H1 (cell line): Measurements from ENCODE around the gene MARCHF3. TPM values are rescaled to one million over a fixed set of nuclear protein-coding genes. Genes with fewer than 3 reads are reported as not detected.

Experiments used
- CTCF ChIA-PET: fragments of 300-600 bp; sonication (Branson Sonifier 250); formaldehyde crosslinking; loops from one replicate; lab custom pipeline; 2021; ENCODE audit not compliant: partially characterized antibody; lab: Charles Lee
- POLR2A ChIA-PET: fragments of 300-600 bp; sonication (Branson Sonifier 250); formaldehyde crosslinking; loops from one replicate; lab custom pipeline; 2021; ENCODE audit warnings: inconsistent platforms; ENCODE audit not compliant: partially characterized antibody; lab: Charles Lee
- DNase-seq, 2 experiments: peaks; one replicate each; pipeline versions ENCODE4 v3.0.0 to v3.0.0-alpha.2; 2010 to 2022; ENCODE audit warnings: low spot score in 2 of 2, low read depth in 1 of 2, mixed read lengths in 1 of 2
- FAIRE-seq: peaks from 2 replicates; lab custom pipeline; 2011; peaks lifted over from hg19 to GRCh38; lab: Jason Lieb, UNC
- H2AFZ ChIP-seq: 2 replicates; pipeline ENCODE4 v1.8.1; 2012; ENCODE audit warnings: low read length, inconsistent platforms
- H2AK5ac ChIP-seq: 2 replicates; pipeline ENCODE4 v1.6.1; 2013; ENCODE audit warnings: low read depth, low read length
- H2BK120ac ChIP-seq: replicated peaks from 2 replicates; pipeline ENCODE3; 2013; ENCODE audit warnings: low read depth, low read length, inconsistent platforms
- H2BK12ac ChIP-seq: 2 replicates; pipeline ENCODE4 v1.6.1; 2013; ENCODE audit warnings: low read depth, low read length
- H2BK15ac ChIP-seq: 2 replicates; pipeline ENCODE4 v1.6.1; 2013; ENCODE audit warnings: low read length
- H2BK20ac ChIP-seq: 2 replicates; pipeline ENCODE4 v1.6.1; 2013; ENCODE audit warnings: low read length
- H2BK5ac ChIP-seq: 2 replicates; pipeline ENCODE4 v1.6.1; 2013; ENCODE audit warnings: low read depth, low read length
- H3K14ac ChIP-seq: 2 replicates; pipeline ENCODE4 v1.6.1; 2013; ENCODE audit warnings: inconsistent platforms; ENCODE audit not compliant: insufficient read length
- H3K18ac ChIP-seq: 2 replicates; pipeline ENCODE4 v1.6.1; 2013; ENCODE audit warnings: low read length; ENCODE audit errors: extremely low read depth
- H3K23ac ChIP-seq: 2 replicates; pipeline ENCODE4 v1.6.1; 2013; ENCODE audit warnings: inconsistent platforms; ENCODE audit not compliant: insufficient read length
- H3K23me2 ChIP-seq: 2 replicates; pipeline ENCODE4 v1.6.1; 2013; ENCODE audit warnings: low read depth, low read length
- H3K27ac ChIP-seq: 2 replicates; pipeline ENCODE4 v1.6.1; 2011; ENCODE audit warnings: low read depth, low read length, inconsistent platforms
- H3K27me3 ChIP-seq, 4 experiments: replicated peaks in 1 of 4; 1 replicate in 1 of 4; 2 replicates in 3 of 4; pipeline versions ENCODE4 v1.6.1 to v1.8.1; 2011 to 2013; ENCODE audit warnings: low read length in 3 of 4, mild to moderate bottlenecking in 3 of 4, inconsistent platforms in 2 of 4, mixed read lengths in 2 of 4, moderate library complexity in 1 of 4; ENCODE audit not compliant: control insufficient read depth in 3 of 4, insufficient read depth in 3 of 4; ENCODE audit errors: extremely low read depth in 1 of 4
- H3K36me3 ChIP-seq, 4 experiments: 2 replicates each; pipeline versions ENCODE4 v1.6.1 to v1.8.1; 2011 to 2013; ENCODE audit warnings: mild to moderate bottlenecking in 4 of 4, low read length in 3 of 4, moderate library complexity in 2 of 4, control low read depth in 1 of 4, inconsistent platforms in 1 of 4; ENCODE audit not compliant: insufficient read depth in 4 of 4, control insufficient read depth in 2 of 4
- H3K4ac ChIP-seq: replicated peaks from 2 replicates; pipeline ENCODE3; 2013; ENCODE audit warnings: low read length, low read depth, mixed read lengths, inconsistent platforms; ENCODE audit not compliant: insufficient read length
- H3K4me1 ChIP-seq, 4 experiments: replicated peaks in 1 of 4; 1 replicate in 1 of 4; 2 replicates in 3 of 4; pipeline versions ENCODE4 v1.6.1 to v1.8.1; 2011 to 2013; ENCODE audit warnings: low read length in 3 of 4, inconsistent platforms in 2 of 4, mixed read lengths in 1 of 4; ENCODE audit not compliant: insufficient read depth in 4 of 4, control insufficient read depth in 3 of 4
- H3K4me2 ChIP-seq, 2 experiments: 2 replicates each; pipeline versions ENCODE4 v1.6.1 to v1.8.1; 2011 to 2013; ENCODE audit warnings: low read depth in 2 of 2, low read length in 2 of 2, control low read depth in 1 of 2, inconsistent platforms in 1 of 2, mild to moderate bottlenecking in 1 of 2; ENCODE audit not compliant: insufficient read depth in 1 of 2
- H3K4me3 ChIP-seq, 4 experiments: fragments of 200-600, 300-600 bp in 1 of 4; sonication (generic), shearing (Covaris generic), sonication (Bioruptor Twin) in 1 of 4; 2 replicates each; pipeline versions ENCODE4 v1.5.1 to v1.8.1; 2011 to 2016; ENCODE audit warnings: low read length in 4 of 4, low read depth in 3 of 4, control low read depth in 2 of 4, inconsistent platforms in 2 of 4, mild to moderate bottlenecking in 2 of 4, mixed read lengths in 1 of 4, moderate library complexity in 1 of 4; ENCODE audit not compliant: insufficient read depth in 2 of 4; ENCODE audit errors: extremely low read depth in 1 of 4
- H3K56ac ChIP-seq: replicated peaks from 2 replicates; pipeline ENCODE3; 2013; ENCODE audit warnings: low read depth, mild to moderate bottlenecking, mixed read lengths, low read length, inconsistent platforms; ENCODE audit not compliant: insufficient read length
- H3K79me1 ChIP-seq: 2 replicates; pipeline ENCODE4 v1.6.1; 2013; ENCODE audit warnings: low read depth, low read length, control low read depth
- H3K79me2 ChIP-seq, 2 experiments: 2 replicates each; pipeline versions ENCODE4 v1.6.1 to v1.8.1; 2012 to 2013; ENCODE audit warnings: low read length in 2 of 2, mild to moderate bottlenecking in 2 of 2, inconsistent platforms in 1 of 2; ENCODE audit not compliant: insufficient read depth in 2 of 2, control insufficient read depth in 1 of 2
- H3K9ac ChIP-seq, 4 experiments: replicated peaks in 1 of 4; 1 replicate in 1 of 4; 2 replicates in 3 of 4; pipeline versions ENCODE4 v1.6.1 to v1.8.1; 2011 to 2013; ENCODE audit warnings: low read depth in 3 of 4, low read length in 3 of 4, control low read depth in 2 of 4, mild to moderate bottlenecking in 2 of 4, moderate library complexity in 2 of 4, inconsistent platforms in 1 of 4; ENCODE audit errors: extremely low read depth in 1 of 4
- H3K9me3 ChIP-seq, 2 experiments: 2 replicates each; pipeline versions ENCODE4 v1.6.1 to v1.8.1; 2012 to 2013; ENCODE audit warnings: mild to moderate bottlenecking in 2 of 2, moderate library complexity in 2 of 2, control low read depth in 1 of 2, inconsistent platforms in 1 of 2, low read depth in 1 of 2, low read length in 1 of 2, mixed read lengths in 1 of 2; ENCODE audit not compliant: insufficient read depth in 2 of 2
- H4K20me1 ChIP-seq, 2 experiments: replicated peaks in 1 of 2; 2 replicates each; pipeline versions ENCODE3 to v1.8.1; 2011 to 2013; ENCODE audit warnings: inconsistent platforms in 2 of 2, low read length in 2 of 2, mild to moderate bottlenecking in 1 of 2; ENCODE audit not compliant: insufficient read depth in 2 of 2, control insufficient read depth in 1 of 2
- H4K5ac ChIP-seq: 2 replicates; pipeline ENCODE4 v1.6.1; 2013; ENCODE audit warnings: low read length, low read depth, mixed read lengths, inconsistent platforms; ENCODE audit not compliant: insufficient read length
- H4K8ac ChIP-seq: 2 replicates; pipeline ENCODE4 v1.8.0; 2013; ENCODE audit warnings: mild to moderate bottlenecking, moderate library complexity, low read length, inconsistent platforms; ENCODE audit not compliant: insufficient read depth; ENCODE audit errors: extremely low read depth
- H4K91ac ChIP-seq: replicated peaks from 2 replicates; pipeline ENCODE3; 2013; ENCODE audit warnings: low read length, mixed read lengths, inconsistent platforms; ENCODE audit not compliant: insufficient read length
- BCL11A ChIP-seq, 2 experiments: IDR thresholded peaks; one replicate each; pipeline ENCODE4 v1.6.1; 2011; ENCODE audit warnings: low read depth in 2 of 2, low read length in 2 of 2, mild to moderate bottlenecking in 2 of 2
- CBX5 ChIP-seq: fragments of 300-800, 300-1000 bp; sonication (generic); IDR thresholded peaks from 2 replicates; pipeline ENCODE4 v1.7.1; 2016; ENCODE audit warnings: antibody characterized with exemption, low read length, low read depth
- CREB1 ChIP-seq: IDR thresholded peaks from 2 replicates; pipeline ENCODE4 v1.6.1; 2012; ENCODE audit warnings: inconsistent platforms
- EGR1 ChIP-seq: IDR thresholded peaks from 2 replicates; pipeline ENCODE4 v1.6.1; 2011; ENCODE audit warnings: low read depth, low read length, borderline replicate concordance
- GABPA ChIP-seq: IDR thresholded peaks from 2 replicates; pipeline ENCODE4 v1.6.1; 2011; ENCODE audit warnings: mild to moderate bottlenecking, low read length, moderate library complexity, borderline replicate concordance; ENCODE audit not compliant: insufficient read depth
- PHF8 ChIP-seq: fragments of 200-600 bp; sonication (generic); conservative IDR thresholded peaks from 2 replicates; pipeline ENCODE4 v1.7.1; 2012; ENCODE audit warnings: low read depth, mild to moderate bottlenecking, inconsistent platforms, low read length, moderate library complexity
- RBBP5 ChIP-seq: IDR thresholded peaks from 2 replicates; pipeline ENCODE4 v1.7.1; 2012; ENCODE audit warnings: low read depth, mild to moderate bottlenecking, inconsistent platforms, low read length, moderate library complexity, borderline replicate concordance
- SUZ12 ChIP-seq: fragments of 200-600 bp; sonication (generic); IDR thresholded peaks from 2 replicates; pipeline ENCODE4 v1.6.1; 2012; ENCODE audit warnings: mild to moderate bottlenecking, inconsistent platforms, low read length, moderate library complexity, mixed read lengths
- TBP ChIP-seq: IDR thresholded peaks from 2 replicates; pipeline ENCODE4 v1.6.1; 2011; ENCODE audit warnings: low read depth, low read length, improper control_type of control experiment
- ZNF274 ChIP-seq: IDR thresholded peaks from 2 replicates; pipeline ENCODE4 v1.7.0; 2012; ENCODE audit warnings: low read length, borderline replicate concordance; ENCODE audit errors: extremely low read depth
- WGBS, 2 experiments: shearing (Covaris generic) in 1 of 2; methylation state at CpG; one replicate each; pipeline versions ENCODE4 v1.1.6 to v1.1.7; 2013 to 2015; ENCODE audit warnings: low lambda C conversion rate in 2 of 2, mixed read lengths in 2 of 2, inconsistent platforms in 1 of 2, low coverage in 1 of 2, missing lambda C conversion rate in 1 of 2; ENCODE audit not compliant: insufficient replicate concordance in 2 of 2, insufficient coverage in 1 of 2, insufficient read length in 1 of 2; ENCODE audit errors: extremely low coverage in 1 of 2, missing lambda C conversion rate in 1 of 2; 5-methylcytosine and 5-hydroxymethylcytosine counted together
- polyA plus RNA-seq, 7 experiments: library from polyadenylated mRNA; depleted of rRNA in 3 of 7; stranded (reverse) in 5 of 7; unstranded in 2 of 7; fragments of >200 nt in 5 of 7; fragments of 200-250 nt in 2 of 7; gene quantifications; 1 replicate in 5 of 7; 2 replicates in 1 of 7; 4 replicates in 1 of 7; pipeline versions ENCODE4 v1.2.1 to v1.2.3, GENCODE V29; 2011 to 2013; ENCODE audit warnings: missing spikeins in 2 of 7, mixed read lengths in 2 of 7
- total RNA-seq: library from RNA; stranded (reverse); fragmentation: NEBNext Ultra II Directional; extraction: Animal tissue kit (Norgen Biotek cat#: 25700); gene quantifications from 2 replicates; pipeline ENCODE4 v1.2.1, GENCODE V29; 2021
- TF ChIP-seq, protein P1 (sequence below): IDR thresholded peaks from 2 replicates; pipeline ENCODE4 v1.6.1; 2012; ENCODE audit warnings: low read length, inconsistent platforms

Gene MARCHF3
- total and polyA plus RNA-seq, 2 of the 8 experiments (the other 6 are each of a cell fraction or from before 2014, with no cell fraction given): 12.0 to 16.9 TPM

GRCh38 chr5:126998895-126999570 is 31.3 kb downstream of the MARCHF3 start:
- Histone ChIP-seq H4K91ac (no peak overlapping the region), H4K20me1 (no peaks in the 10 kb centered on the region), H4K5ac (no peak overlapping the region), H2AK5ac (no peak overlapping the region), H3K79me2 (no peaks in the 10 kb centered on the region), H3K23ac (no peak overlapping the region), H3K56ac (no peak overlapping the region), H2BK12ac (no peak overlapping the region), H3K79me1 (no peaks in the 10 kb centered on the region), H3K4me3 (no peak overlapping the region), H3K4ac (no peak overlapping the region), H2BK5ac (no peak overlapping the region), H3K14ac (no peak overlapping the region), H3K23me2 (no peaks in the 10 kb centered on the region; the same call in 1 of the 2 replicates), H3K27me3 (no peaks in the 10 kb centered on the region), H2BK20ac (no peak overlapping the region), H4K8ac (no peak overlapping the region), H3K9ac (no peak overlapping the region), H2AFZ (no peak overlapping the region), H3K27ac (no peak overlapping the region), H2BK15ac (no peak overlapping the region), H3K4me1 (peaks cover 0 to 4% (median 0%) of the 10 kb centered on the region in 4 experiments; a peak in 2 of 7 replicates), H3K4me2 (no peak overlapping the region), H3K9me3 (no peaks in the 10 kb centered on the region), H2BK120ac (no peak overlapping the region), H3K36me3 (no peaks in the 10 kb centered on the region), H3K18ac (no peak overlapping the region)
- ChIA-PET CTCF (interaction anchor here (0.8 to 1.4 kb wide), 4 partner anchors 11 to 139 kb away, joined by 3 to 5 read pairs (median 4); no protein-coding TSS in a partner anchor), POLR2A (interaction anchor here (0.9 kb wide), 1 partner anchor 26 kb away, joined by 3 read pairs; no protein-coding TSS in a partner anchor)
- WGBS, 2 experiments: 93% methylated on average over 3 of the region's 3 CpGs; no CpG with 5 or more reads in 1 of the 2 experiments
- DNase-seq (no peak), FAIRE-seq (no peak)
- TF ChIP-seq PHF8: no peak
- TF ChIP-seq EGR1: no peak
- no peak for TF ChIP-seq SUZ12
- TF ChIP-seq CBX5: no peak
- no peak for TF ChIP-seq RBBP5
- TF ChIP-seq, protein P1, sequence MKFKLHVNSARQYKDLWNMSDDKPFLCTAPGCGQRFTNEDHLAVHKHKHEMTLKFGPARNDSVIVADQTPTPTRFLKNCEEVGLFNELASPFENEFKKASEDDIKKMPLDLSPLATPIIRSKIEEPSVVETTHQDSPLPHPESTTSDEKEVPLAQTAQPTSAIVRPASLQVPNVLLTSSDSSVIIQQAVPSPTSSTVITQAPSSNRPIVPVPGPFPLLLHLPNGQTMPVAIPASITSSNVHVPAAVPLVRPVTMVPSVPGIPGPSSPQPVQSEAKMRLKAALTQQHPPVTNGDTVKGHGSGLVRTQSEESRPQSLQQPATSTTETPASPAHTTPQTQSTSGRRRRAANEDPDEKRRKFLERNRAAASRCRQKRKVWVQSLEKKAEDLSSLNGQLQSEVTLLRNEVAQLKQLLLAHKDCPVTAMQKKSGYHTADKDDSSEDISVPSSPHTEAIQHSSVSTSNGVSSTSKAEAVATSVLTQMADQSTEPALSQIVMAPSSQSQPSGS: no peak
- no peak for TF ChIP-seq TBP
- TF ChIP-seq ZNF274: no peak
- no peak for TF ChIP-seq BCL11A (IDR thresholded peaks at IDR 0.05; ENCODE audit: low read depth in 2 of 2, low read length in 2 of 2)
- no peak for TF ChIP-seq CREB1
- TF ChIP-seq GABPA: no peak
